Psoas muscle (tissue), 8 donors: ENCODE measurements around the gene PCDHA4. TPM values are rescaled to one million over a fixed set of nuclear protein-coding genes. Genes with fewer than 3 reads are reported as not detected.
"Not testable (repeated sequence)": the region's sequence is repeated elsewhere in the genome, so short reads cannot be mapped to it uniquely, and the experiment has no call there.

Experiments
- ATAC-seq, 4 donors: fragments of 200-7000 bp; cut with Tn5 transposase; one replicate each; pipeline ENCODE4 v1.9.1; 2020; ENCODE audit warnings: moderate library complexity in 3 of 4, mild to moderate bottlenecking in 2 of 4
- DNase-seq, 2 donors: peaks; one replicate each; pipeline ENCODE4 v3.0.0-alpha.2; 2020
- H3K27ac ChIP-seq: fragments of 200-600 bp; one replicate; pipeline ENCODE4 v1.8.0; 2022
- H3K27me3 ChIP-seq, 3 donors: fragments of 200-600 bp in 1 of 3; one replicate each; pipeline versions ENCODE4 v1.6.1 to v1.8.0; 2013 to 2022; ENCODE audit warnings: low read length in 2 of 3, mild to moderate bottlenecking in 2 of 3, moderate library complexity in 1 of 3; ENCODE audit not compliant: insufficient read depth in 3 of 3
- H3K36me3 ChIP-seq, 2 donors: fragments of 200-600 bp in 1 of 2; one replicate each; pipeline versions ENCODE4 v1.6.1 to v1.8.0; 2013 to 2022; ENCODE audit warnings: low read depth in 1 of 2, mild to moderate bottlenecking in 1 of 2, moderate library complexity in 1 of 2; ENCODE audit not compliant: insufficient read depth in 1 of 2
- H3K4me1 ChIP-seq: fragments of 200-600 bp; one replicate; pipeline ENCODE4 v1.8.0; 2022
- H3K4me3 ChIP-seq: fragments of 200-600 bp; one replicate; pipeline ENCODE4 v1.8.0; 2022; ENCODE audit warnings: mild to moderate bottlenecking
- H3K9me3 ChIP-seq: fragments of 200-600 bp; one replicate; pipeline ENCODE4 v1.8.0; 2022
- WGBS, 3 donors: extraction: QIAGEN DNeasy Blood & Tissue Kit; methylation state at CpG; one replicate each; pipeline versions ENCODE4 v1.1.6 to v1.1.7; 2013; 5-methylcytosine and 5-hydroxymethylcytosine counted together
- intact Hi-C, 2 donors: fragments of 100-400 bp; cut with DNase I; formaldehyde crosslinking; loops; one replicate each; pipeline versions ENCODE4 v1.11.0 to v1.14.2; 2022
- polyA plus RNA-seq, 3 donors: library from polyadenylated mRNA; stranded (reverse); fragments of 200-250 nt; gene quantifications; one replicate each; pipeline ENCODE4 v1.2.3, GENCODE V29; 2013
- total RNA-seq, 4 donors: library from RNA; stranded (reverse); fragmentation: NEBNext Ultra II Directional in 2 of 4; extraction: Animal tissue kit (Norgen Biotek cat#: 25700) in 2 of 4; gene quantifications; one replicate each; pipeline versions ENCODE4 v1.2.1 to v1.2.4, GENCODE V29; 2021 to 2023
- TF ChIP-seq, protein P1 (sequence below): fragments of 200-600 bp; IDR thresholded peaks from one replicate; pipeline ENCODE4 v1.8.0; 2022; ENCODE audit warnings: antibody characterized with exemption
- donor health status: healthy with polysubstance abuse.
- donor health status: DM: no; HTN: no; CAD: no; lungs with moderate emphysema.
- donor health status: Bipolar disorder and iron deficiency.
- donor health status: healthy.
- donor health status: DM: yes; HTN: yes; CAD: no.
- donor health status: DM: no; HTN: no; CAD: no.
- donor health status: DM: no; HTN: no; CAD: no.
- donor health status: DM: yes; HTN: yes; CAD: no.

Gene PCDHA4
- total and polyA plus RNA-seq, 7 donors = 0.01 to 0.08 (median 0.06) TPM; not detected in 2

DNA sequence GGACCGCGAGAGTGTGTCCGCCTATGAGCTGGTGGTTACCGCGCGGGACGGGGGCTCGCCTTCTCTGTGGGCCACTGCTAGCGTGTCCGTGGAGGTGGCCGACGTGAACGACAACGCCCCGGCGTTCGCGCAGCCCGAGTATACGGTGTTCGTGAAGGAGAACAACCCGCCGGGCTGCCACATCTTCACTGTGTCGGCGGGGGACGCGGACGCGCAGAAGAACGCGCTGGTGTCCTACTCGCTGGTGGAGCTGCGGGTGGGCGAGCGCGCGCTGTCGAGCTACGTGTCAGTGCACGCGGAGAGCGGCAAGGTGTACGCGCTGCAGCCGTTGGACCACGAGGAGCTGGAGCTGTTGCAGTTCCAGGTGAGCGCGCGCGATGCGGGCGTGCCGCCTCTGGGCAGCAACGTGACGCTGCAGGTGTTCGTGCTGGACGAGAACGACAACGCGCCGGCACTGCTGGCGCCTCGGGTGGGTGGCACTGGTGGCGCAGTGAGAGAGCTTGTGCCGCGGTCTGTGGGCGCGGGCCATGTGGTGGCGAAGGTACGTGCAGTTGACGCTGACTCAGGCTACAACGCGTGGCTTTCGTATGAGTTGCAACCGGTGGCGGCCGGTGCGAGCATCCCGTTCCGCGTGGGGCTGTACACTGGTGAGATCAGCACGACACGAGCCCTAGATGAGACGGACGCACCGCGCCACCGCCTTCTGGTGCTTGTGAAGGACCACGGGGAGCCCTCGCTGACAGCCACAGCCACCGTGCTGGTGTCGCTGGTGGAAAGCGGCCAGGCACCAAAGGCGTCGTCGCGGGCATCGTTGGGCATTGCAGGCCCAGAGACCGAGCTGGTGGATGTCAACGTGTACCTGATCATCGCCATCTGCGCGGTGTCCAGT lies 29.0 kb downstream of the PCDHA4 start:
- no peaks in the 10 kb centered on the region for H3K36me3 ChIP-seq
- H3K4me3 ChIP-seq = no peak overlapping the region
- intact Hi-C loops = no loop called here
- no peak overlapping the region for H3K27ac ChIP-seq
- TF ChIP-seq, protein P1, sequence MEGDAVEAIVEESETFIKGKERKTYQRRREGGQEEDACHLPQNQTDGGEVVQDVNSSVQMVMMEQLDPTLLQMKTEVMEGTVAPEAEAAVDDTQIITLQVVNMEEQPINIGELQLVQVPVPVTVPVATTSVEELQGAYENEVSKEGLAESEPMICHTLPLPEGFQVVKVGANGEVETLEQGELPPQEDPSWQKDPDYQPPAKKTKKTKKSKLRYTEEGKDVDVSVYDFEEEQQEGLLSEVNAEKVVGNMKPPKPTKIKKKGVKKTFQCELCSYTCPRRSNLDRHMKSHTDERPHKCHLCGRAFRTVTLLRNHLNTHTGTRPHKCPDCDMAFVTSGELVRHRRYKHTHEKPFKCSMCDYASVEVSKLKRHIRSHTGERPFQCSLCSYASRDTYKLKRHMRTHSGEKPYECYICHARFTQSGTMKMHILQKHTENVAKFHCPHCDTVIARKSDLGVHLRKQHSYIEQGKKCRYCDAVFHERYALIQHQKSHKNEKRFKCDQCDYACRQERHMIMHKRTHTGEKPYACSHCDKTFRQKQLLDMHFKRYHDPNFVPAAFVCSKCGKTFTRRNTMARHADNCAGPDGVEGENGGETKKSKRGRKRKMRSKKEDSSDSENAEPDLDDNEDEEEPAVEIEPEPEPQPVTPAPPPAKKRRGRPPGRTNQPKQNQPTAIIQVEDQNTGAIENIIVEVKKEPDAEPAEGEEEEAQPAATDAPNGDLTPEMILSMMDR = no peak
- ATAC-seq (no peak), DNase-seq (peak in 1 of 2 donors; percentile 31)
- peaks cover 0 to 31% (median 5%) of the 10 kb centered on the region in 3 donors for H3K27me3 ChIP-seq
- peaks cover 16% of the 10 kb centered on the region for H3K9me3 ChIP-seq
- no peaks in the 10 kb centered on the region for H3K4me1 ChIP-seq
- WGBS, 3 donors = 36 to 45% (median 37%) methylated on average over 90 to 103 of the region's 103 CpGs

DNA sequence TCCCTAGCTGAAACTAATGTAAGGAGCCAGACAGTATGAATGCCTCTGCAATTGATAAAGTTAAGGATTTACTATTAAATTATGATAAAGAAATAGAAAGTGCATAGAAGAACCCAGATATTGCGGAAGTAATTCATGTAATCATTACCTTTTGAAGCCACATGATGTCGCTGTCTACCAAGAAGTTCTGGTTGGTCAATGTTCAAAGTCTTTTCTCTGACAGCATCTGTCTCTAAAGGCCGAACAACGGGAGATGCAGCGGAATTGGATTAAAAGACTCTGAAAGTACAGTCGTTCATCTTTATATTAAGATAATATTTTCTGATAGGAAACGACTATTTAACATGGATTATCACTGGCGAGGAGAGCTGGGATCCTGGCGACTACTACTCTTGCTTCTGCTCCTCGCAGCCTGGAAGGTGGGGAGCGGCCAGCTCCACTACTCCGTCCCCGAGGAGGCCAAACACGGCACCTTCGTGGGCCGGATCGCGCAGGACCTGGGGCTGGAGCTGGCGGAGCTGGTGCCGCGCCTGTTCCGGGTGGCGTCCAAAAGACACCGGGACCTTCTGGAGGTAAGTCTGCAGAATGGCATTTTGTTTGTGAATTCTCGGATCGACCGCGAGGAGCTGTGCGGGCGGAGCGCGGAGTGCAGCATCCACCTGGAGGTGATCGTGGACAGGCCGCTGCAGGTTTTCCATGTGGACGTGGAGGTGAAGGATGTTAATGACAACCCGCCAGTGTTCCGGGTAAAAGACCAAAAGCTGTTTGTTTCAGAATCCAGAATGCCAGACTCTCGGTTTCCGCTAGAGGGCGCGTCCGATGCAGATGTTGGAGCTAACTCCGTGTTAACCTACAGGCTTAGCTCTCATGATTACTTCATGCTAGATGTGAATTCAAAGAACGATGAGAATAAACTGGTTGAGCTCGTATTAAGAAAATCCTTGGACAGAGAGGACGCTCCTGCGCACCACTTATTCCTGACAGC lies 34.4 kb downstream of the PCDHA4 start, which contains the start of gene PCDHA8:
Gene PCDHA8, plus strand, starts transcription at position 210 of the 985 bp plus-strand sequence. Its CDS starts 135 bp downstream, at position 345.
- Histone ChIP-seq H3K4me3 (no peak within 1 kb of the TSS), H3K9me3 (peaks cover 7% of the 10 kb centered on the region), H3K27ac (no peak within 1 kb of the TSS), H3K27me3 (peaks cover 0 to under 1% (median 0%) of the 10 kb centered on the region in 3 donors), H3K36me3 (no peaks in the 10 kb centered on the region), H3K4me1 (no peaks in the 10 kb centered on the region)
- DNase-seq = no peak
- no peak for ATAC-seq
- 16 to 24% (median 21%) methylated on average over 43 to 47 of the region's 47 CpGs for WGBS, 3 donors
- intact Hi-C loops = no loop called here
- TF ChIP-seq, protein P1 = no peak

DNA sequence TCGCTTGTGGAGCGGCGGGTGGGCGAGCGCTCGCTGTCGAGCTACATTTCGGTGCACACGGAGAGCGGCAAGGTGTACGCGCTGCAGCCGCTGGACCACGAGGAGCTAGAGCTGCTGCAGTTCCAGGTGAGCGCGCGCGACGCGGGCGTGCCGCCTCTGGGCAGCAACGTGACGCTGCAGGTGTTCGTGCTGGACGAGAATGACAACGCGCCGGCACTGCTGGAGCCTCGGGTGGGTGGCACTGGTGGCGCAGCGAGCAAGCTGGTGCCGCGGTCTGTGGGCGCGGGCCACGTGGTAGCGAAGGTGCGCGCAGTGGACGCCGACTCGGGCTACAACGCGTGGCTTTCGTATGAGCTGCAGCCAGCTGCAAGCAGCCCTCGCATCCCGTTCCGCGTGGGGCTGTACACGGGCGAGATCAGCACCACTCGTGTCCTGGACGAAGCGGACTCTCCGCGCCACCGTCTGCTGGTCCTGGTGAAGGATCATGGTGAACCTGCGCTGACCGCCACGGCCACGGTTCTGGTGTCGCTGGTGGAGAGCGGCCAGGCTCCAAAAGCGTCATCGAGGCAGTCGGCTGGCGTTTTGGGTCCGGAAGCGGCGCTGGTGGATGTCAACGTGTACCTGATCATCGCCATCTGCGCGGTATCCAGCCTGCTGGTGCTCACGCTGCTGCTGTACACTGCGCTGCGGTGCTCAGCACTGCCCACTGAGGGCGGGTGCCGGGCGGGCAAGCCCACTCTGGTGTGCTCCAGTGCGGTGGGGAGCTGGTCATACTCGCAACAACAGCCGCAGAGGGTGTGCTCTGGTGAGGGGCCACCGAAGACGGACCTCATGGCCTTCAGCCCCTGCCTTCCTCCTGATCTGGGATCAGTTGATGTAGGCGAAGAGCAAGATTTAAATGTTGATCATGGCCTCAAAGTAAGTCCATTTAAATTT lies 36.2 kb downstream of the PCDHA4 start:
- Histone ChIP-seq H3K4me1 (no peaks in the 10 kb centered on the region), H3K36me3 (no peaks in the 10 kb centered on the region), H3K27me3 (peaks cover 0 to 6% (median 0%) of the 10 kb centered on the region in 3 donors), H3K9me3 (peaks cover 4% of the 10 kb centered on the region), H3K27ac (no peak overlapping the region), H3K4me3 (no peak overlapping the region)
- TF ChIP-seq, protein P1 = no peak
- DNase-seq = no peak
- 41 to 46% methylated on average over 48 to 87 of the region's 87 CpGs; no CpG with 5 or more reads in 1 of the 3 donors for WGBS, 3 donors
- intact Hi-C loops = no loop called here
- no peak for ATAC-seq

DNA sequence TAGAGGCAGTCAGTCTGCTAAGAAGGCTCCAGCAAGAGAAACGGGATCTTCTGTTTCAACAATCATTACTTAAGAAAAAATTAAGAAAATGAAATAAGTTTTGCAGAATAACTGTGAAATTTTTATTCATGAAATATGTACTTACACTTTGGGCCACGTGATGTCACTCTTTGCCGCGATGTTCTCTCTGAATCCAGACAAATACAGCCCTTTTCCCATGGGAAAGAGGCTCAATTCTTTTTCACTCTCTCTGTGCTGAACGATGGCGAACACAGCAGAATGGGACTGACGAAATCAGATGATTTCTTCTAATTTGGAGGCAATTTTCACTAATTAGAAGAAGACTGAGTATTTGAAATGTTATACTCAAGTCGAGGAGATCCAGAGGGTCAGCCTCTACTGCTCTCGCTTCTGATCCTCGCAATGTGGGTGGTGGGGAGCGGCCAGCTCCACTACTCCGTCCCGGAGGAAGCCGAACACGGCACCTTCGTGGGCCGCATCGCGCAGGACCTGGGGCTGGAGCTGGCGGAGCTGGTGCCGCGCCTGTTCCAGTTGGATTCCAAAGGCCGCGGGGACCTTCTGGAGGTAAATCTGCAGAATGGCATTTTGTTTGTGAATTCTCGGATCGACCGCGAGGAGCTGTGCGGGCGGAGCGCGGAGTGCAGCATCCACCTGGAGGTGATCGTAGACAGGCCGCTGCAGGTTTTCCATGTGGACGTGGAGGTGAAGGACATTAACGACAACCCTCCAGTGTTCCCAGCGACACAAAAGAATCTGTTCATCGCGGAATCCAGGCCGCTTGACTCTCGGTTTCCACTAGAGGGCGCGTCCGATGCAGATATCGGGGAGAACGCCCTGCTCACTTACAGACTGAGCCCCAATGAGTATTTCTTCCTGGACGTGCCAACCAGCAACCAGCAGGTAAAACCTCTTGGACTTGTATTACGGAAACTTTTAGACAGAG lies 41.6 kb downstream of the PCDHA4 start, which contains the start of gene PCDHA9:
Gene PCDHA9, plus strand, starts transcription at position 244 of the 964 bp plus-strand sequence. Its CDS starts 114 bp downstream, at position 358.
- intact Hi-C loops, H3K9me3 ChIP-seq, H3K27ac ChIP-seq, ATAC-seq, H3K27me3 ChIP-seq, H3K4me1 ChIP-seq, H3K36me3 ChIP-seq, DNase-seq, H3K4me3 ChIP-seq: not testable (repeated sequence)
- 17 to 18% methylated on average over 32 to 46 of the region's 48 CpGs; no CpG with 5 or more reads in 1 of the 3 donors for WGBS, 3 donors

DNA sequence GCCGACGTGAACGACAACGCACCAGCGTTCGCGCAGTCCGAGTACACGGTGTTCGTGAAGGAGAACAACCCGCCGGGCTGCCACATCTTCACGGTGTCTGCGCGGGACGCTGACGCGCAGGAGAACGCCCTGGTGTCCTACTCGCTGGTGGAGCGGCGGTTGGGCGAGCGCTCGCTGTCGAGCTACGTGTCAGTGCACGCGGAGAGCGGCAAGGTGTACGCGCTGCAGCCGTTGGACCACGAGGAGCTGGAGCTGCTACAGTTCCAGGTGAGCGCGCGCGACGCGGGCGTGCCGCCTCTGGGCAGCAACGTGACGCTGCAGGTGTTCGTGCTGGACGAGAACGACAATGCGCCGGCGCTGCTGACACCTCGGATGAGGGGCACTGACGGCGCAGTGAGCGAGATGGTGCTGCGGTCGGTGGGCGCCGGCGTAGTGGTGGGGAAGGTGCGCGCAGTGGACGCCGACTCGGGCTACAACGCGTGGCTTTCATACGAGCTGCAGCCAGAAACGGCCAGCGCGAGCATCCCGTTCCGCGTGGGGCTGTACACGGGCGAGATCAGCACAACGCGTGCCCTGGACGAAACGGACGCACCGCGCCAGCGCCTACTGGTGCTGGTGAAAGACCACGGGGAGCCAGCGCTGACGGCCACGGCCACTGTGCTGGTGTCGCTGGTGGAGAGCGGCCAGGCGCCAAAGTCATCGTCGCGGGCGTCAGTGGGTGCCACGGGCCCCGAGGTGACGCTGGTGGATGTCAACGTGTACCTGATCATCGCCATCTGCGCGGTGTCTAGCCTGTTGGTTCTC lies 43.2 kb downstream of the PCDHA4 start:
- ATAC-seq, intact Hi-C loops, DNase-seq, H3K27ac ChIP-seq, H3K9me3 ChIP-seq, H3K36me3 ChIP-seq, H3K4me3 ChIP-seq, H3K4me1 ChIP-seq: not testable (repeated sequence)
- H3K27me3 ChIP-seq = peaks cover 0 to 11% (median 3%) of the 10 kb centered on the region in 3 donors
- WGBS, 3 donors = 39 to 49% methylated on average over 25 to 101 of the region's 101 CpGs; no CpG with 5 or more reads in 1 of the 3 donors
